GM21717 (cell line): ENCODE data around the gene DDX39B.
"Not testable (repeated sequence)": the region's sequence is repeated elsewhere in the genome, so short reads cannot be mapped to it uniquely, and the experiment has no call there.

Experiments used
- ATAC-seq: cut with Tn5 transposase; IDR thresholded peaks from one replicate; pipeline ENCODE4 v1.9.1; 2021; ENCODE audit warnings: mild to moderate bottlenecking, moderate library complexity; ENCODE audit not compliant: unreplicated experiment

Gene DDX39B

GRCh38 chr6:31487674-31488073 lies 54.1 kb downstream of the DDX39B start:
- not testable (repeated sequence) for ATAC-seq

GRCh38 chr6:31486065-31486837 lies 55.6 kb downstream of the DDX39B start:
- not testable (repeated sequence) for ATAC-seq

GRCh38 chr6:31485055-31485454 lies 56.7 kb downstream of the DDX39B start:
- no peak for ATAC-seq

- ATAC-seq: no peak
These were observed 58.4 kb downstream of the DDX39B start for GRCh38 chr6:31483392-31483791.

- ATAC-seq: no peak
These were observed 61.2 kb downstream of the DDX39B start for GRCh38 chr6:31480574-31480973.
